Activated naive CD8-positive, alpha-beta T cell treated with anti-CD3 and anti-CD28 coated beads for 36 hours (primary cell): ENCODE results near the gene TNFRSF8. TPM values are rescaled to one million over a fixed set of nuclear protein-coding genes. Genes with fewer than 3 reads are reported as not detected.

Experiments
- DNase-seq: peaks from one replicate; pipeline ENCODE4 v3.0.0; 2021
- H3K27ac Mint-ChIP-seq: one replicate; pipeline ENCODE4 v1.8.0; 2022; ENCODE audit warnings: mild to moderate bottlenecking, moderate library complexity, mixed read lengths
- H3K27me3 Mint-ChIP-seq: one replicate; pipeline ENCODE4 v1.8.0; 2022; ENCODE audit warnings: mild to moderate bottlenecking, mixed read lengths
- H3K36me3 Mint-ChIP-seq: one replicate; pipeline ENCODE4 v1.8.0; 2021; ENCODE audit warnings: mild to moderate bottlenecking, mixed read lengths
- H3K4me1 Mint-ChIP-seq: one replicate; pipeline ENCODE4 v1.8.0; 2021; ENCODE audit warnings: mixed read lengths
- H3K4me3 Mint-ChIP-seq: one replicate; pipeline ENCODE4 v1.8.0; 2022; ENCODE audit warnings: mild to moderate bottlenecking, moderate library complexity, mixed read lengths
- H3K9me3 Mint-ChIP-seq: one replicate; pipeline ENCODE4 v1.8.0; 2022; ENCODE audit warnings: mixed read lengths
- total RNA-seq, 2 experiments: library from RNA; stranded (reverse); gene quantifications; one replicate each; pipeline ENCODE4 v1.2.3, GENCODE V29; 2021

The TNFRSF8 gene
- total RNA-seq: 1 to 10 TPM; 1.9 to 2.6 TPM

DNA sequence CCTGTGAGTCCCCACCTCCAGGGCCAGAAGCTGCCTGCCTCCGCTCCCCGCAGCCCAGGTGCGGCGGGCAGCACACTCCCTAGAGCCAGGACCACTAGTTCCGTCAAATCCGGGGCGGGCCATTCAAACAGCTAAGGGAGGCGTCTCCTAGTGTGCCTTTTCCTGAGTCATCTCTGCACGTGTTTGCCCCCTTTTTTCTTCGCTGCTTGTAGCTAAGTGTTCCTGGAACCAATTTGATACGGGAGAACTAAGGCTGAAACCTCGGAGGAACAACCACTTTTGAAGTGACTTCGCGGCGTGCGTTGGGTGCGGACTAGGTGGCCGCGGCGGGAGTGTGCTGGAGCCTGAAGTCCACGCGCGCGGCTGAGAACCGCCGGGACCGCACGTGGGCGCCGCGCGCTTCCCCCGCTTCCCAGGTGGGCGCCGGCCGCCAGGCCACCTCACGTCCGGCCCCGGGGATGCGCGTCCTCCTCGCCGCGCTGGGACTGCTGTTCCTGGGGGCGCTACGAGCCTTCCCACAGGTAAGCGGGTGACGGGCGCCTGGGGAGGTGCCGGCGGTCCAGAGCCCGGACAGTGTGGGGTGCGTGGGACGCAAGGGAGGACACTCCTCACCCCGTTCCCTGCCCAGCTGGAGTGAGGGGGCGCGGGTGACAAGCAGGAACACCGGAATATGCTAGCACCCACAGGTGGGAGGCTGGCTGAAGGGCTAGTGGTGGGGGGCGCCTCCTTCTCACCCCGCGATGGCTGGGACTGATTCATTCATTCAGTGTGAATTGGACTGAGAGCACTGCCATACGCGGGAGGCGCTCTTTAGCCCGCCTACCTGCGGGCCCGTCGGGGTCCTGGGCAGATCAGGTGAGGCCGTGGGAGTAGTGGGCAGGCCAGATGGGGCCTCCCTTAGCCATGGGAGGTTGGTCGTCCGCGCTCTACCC, at the start of gene TNFRSF8:
TNFRSF8 (plus strand) TSS at position 163 of the 932 bp plus-strand sequence; CDS start at position 459, 296 bp downstream.
- Mint-ChIP-seq H3K27ac (no peak within 1 kb of the TSS), H3K9me3 (no peaks in the 10 kb centered on the region), H3K27me3 (peaks cover 71% of the 10 kb centered on the region), H3K36me3 (peaks cover 4% of the 10 kb centered on the region), H3K4me1 (peaks cover 50% of the 10 kb centered on the region), H3K4me3 (peak within 1 kb of the TSS; percentile 59)
- DNase-seq: peak; percentile 61

DNA sequence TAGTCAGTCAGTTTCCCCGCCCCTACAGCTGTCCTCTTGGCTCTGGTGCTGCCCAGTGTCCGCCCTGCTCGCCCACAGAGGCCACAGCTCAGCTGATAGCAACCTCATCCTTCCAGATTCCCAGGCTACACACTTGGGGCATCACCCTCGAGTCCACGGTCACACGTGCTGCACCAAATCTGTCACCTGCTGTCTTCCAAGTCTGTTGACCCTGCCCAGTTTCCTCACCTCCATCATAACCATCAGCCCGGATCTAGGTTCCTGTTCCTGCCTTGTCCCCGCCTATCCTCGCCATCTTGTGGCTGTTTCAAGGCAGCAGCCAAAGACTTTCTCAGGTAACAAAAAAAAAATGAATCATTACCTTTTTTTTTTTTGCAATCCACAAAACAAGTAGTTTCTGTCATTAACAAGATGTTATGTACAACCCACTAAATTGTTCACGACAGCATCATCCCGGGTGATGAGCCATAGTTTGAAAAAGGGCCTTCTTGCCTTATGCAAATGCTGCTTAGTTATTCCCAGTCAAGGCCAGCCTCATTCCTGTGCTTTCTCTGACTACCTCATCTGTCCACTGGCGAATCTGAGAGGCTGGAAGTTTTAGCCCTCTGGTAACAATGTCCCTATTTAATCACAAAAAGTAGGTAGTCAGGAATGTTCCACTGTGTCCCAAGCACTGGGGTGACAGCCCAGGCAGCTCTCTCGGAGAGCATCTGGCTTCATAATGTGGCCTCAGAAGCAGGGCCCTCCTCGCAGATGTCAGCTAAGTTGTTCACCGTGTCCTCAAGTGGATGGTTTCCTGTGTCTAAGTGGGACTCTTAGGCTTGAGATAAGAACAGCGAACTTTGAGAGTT, 48.7 kb upstream of the TNFRSF8 start:
- Mint-ChIP-seq H3K9me3 (no peaks in the 10 kb centered on the region), H3K4me1 (peaks cover 19% of the 10 kb centered on the region), H3K27ac (peak overlapping the region; percentile 52), H3K4me3 (no peak overlapping the region), H3K27me3 (no peaks in the 10 kb centered on the region), H3K36me3 (peaks cover 10% of the 10 kb centered on the region)
- DNase-seq: no peak

DNA sequence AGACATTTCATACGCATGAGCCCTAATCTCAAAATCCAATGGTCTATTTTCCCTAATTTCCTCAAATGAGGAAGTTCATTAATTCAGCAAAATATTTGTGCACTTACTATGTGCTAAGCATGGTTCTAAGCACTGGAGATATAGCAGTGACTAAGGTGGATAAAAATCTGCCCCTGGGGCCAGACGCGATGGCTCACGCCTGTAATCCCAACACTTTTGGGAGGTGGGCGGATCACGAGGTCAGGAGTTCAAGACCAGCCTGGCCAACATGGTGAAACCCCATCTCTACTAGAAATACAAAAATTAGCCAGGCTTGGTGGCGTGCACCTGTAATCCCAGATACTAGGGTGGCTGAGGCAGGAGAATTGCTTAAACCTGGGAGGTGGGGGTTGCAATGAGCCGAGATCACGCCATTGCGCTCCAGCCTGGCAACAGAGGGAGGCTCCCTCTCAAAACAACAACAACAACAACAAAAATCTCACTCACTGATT, 48.1 kb upstream of the TNFRSF8 start:
- no peak for DNase-seq
- Mint-ChIP-seq H3K27me3 (no peaks in the 10 kb centered on the region), H3K9me3 (no peaks in the 10 kb centered on the region), H3K4me1 (peaks cover 19% of the 10 kb centered on the region), H3K27ac (peak overlapping the region; percentile 52), H3K4me3 (no peak overlapping the region), H3K36me3 (peaks cover 7% of the 10 kb centered on the region)

DNA sequence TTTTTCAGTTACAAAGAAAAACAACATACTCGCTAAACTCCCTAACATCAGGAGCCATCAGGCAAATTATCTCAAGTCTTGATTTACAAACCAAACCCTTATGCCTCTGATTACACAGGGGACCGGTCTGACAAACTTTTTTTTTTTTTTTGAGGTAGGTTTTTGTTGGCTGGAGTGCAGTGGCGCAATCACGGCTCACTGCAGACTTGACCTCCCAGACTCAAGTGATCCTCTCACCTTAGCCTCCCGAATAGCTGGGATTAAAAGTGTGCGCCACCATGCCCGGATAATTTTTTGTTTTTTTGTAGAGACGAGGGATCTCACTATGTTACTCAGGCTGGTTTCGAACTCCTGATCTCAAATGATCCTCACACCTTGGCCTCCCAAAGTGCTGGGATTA, 47.6 kb upstream of the TNFRSF8 start:
- no peak for DNase-seq
- peaks cover 7% of the 10 kb centered on the region for H3K36me3 Mint-ChIP-seq
- no peak overlapping the region for H3K4me3 Mint-ChIP-seq
- no peaks in the 10 kb centered on the region for H3K27me3 Mint-ChIP-seq
- H3K4me1 Mint-ChIP-seq: peaks cover 21% of the 10 kb centered on the region
- no peak overlapping the region for H3K27ac Mint-ChIP-seq
- H3K9me3 Mint-ChIP-seq: no peaks in the 10 kb centered on the region

DNA sequence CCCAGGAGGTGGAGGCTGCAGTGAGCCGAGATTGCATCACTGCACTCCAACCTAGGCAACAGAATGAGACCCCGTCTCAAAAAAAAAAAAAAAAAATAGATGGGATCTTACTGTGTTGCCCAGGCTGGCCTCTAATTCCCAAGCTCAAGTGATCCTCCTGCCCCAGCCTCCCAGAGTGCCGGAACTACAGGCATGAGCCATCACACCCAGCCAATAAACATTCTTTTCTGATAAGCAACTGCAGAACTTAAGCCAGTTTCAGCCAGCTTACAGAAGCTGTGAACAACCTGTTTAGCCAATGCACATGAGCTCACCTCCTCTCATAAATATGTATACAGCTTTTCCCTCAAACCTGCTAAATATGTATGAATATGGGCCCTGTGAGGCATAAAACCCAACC, 46.9 kb upstream of the TNFRSF8 start:
- no peak overlapping the region for H3K27ac Mint-ChIP-seq
- no peak overlapping the region for H3K4me3 Mint-ChIP-seq
- H3K36me3 Mint-ChIP-seq: peaks cover 7% of the 10 kb centered on the region

DNA sequence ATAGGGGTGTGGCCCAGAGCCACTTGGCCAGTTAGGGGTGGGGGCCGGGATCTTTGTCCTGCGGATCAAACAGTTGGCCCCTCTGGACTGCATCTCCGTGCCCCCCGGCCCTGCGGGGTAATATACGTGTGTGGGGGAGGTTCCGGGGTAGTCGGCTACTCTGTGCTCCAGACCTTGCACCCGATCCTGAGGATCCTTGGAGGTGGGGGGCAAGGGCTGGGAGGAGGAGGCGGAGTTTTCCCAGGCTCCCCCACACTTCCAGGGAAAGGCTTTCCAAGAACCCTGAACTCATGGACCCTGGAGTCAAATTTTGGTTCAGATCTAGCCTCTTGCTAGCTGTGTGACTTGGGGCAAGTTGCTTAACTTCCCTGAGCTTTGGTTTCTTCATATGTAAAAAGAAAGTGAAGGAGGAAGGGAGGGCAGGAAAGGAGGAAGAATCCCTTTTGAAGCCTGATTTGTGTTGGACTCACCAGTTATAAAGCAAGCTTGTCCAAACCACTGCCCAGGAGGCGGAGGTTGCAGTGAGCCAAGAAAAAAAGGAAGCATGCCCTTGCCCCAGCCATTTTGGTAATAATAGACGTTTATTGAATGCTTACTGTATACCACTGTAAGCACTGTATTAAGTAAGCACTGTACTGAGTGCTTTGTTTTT, 43.1 kb upstream of the TNFRSF8 start:
- Mint-ChIP-seq H3K27ac (peak overlapping the region; percentile 69), H3K4me3 (peak overlapping the region; percentile 84), H3K27me3 (no peaks in the 10 kb centered on the region), H3K4me1 (peaks cover 3% of the 10 kb centered on the region), H3K36me3 (peaks cover 5% of the 10 kb centered on the region), H3K9me3 (no peaks in the 10 kb centered on the region)
- DNase-seq: no peak

More for the DNA sequence above, 46.9 kb upstream of the TNFRSF8 start:
- no peaks in the 10 kb centered on the region for H3K9me3 Mint-ChIP-seq
- no peak for DNase-seq
- no peaks in the 10 kb centered on the region for H3K27me3 Mint-ChIP-seq
- peaks cover 21% of the 10 kb centered on the region for H3K4me1 Mint-ChIP-seq

DNA sequence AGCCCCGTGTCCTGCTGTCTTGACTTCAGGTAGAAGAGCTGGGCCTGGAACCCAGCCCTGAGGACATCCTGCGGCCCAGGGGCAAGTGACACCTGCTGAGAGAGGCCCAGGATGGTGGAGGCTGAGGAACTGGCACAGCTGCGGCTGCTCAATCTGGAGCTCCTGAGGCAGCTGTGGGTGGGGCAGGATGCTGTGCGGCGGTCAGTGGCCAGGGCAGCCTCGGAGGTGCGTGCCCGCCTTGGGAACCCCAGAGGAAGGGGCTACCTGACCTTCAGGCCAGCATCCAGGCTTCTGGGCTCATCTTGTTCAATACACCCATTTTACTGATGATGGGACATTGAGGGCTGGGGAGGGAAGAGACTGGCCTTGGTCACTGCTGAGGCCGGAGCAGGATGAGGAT, 41.5 kb upstream of the TNFRSF8 start:
- peaks cover 2% of the 10 kb centered on the region for H3K4me1 Mint-ChIP-seq
- no peak overlapping the region for H3K27ac Mint-ChIP-seq
- no peaks in the 10 kb centered on the region for H3K9me3 Mint-ChIP-seq
- no peaks in the 10 kb centered on the region for H3K27me3 Mint-ChIP-seq
- peaks cover 15% of the 10 kb centered on the region for H3K36me3 Mint-ChIP-seq
- DNase-seq: no peak
- H3K4me3 Mint-ChIP-seq: no peak overlapping the region

DNA sequence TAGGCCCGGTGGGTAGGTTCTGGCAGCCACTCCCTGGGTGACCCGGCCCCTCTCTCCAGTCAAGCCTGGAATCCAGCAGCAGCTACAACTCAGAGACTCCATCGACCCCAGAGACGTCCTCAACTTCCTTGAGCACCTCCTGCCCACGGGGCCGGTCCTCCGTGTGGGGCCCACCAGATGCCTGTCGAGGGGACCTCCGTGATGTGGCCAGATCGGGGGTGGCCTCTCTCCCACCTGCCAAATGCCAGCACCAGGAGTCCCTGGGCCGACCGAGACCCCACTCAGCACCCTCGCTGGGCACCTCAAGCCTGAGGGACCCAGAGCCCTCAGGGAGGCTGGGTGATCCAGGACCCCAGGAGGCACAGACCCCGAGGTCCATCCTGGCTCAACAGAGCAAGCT, 41.1 kb upstream of the TNFRSF8 start:
- no peak for DNase-seq
- Mint-ChIP-seq H3K36me3 (peaks cover 16% of the 10 kb centered on the region), H3K27me3 (no peaks in the 10 kb centered on the region), H3K9me3 (no peaks in the 10 kb centered on the region), H3K4me3 (no peak overlapping the region), H3K27ac (no peak overlapping the region), H3K4me1 (peaks cover 2% of the 10 kb centered on the region)

DNA sequence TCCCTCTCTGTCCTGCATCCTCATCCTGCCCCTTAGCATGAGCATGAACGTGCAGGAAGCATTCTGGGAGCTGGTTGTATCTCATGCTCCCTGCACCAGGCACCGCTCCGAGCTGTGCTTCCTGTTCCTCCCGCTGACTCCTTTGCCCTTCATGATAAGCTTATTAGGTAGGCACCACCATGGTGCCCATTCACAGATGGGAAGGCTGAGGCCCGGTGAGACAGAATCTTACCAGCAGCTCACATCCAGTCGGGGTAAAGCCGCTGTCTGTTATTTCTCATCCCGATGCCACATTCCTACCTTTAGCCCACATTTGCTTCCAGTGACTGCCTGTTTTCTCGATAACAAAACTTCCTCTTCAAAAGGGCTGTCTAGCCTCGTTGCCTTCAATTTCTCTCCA, 36.5 kb upstream of the TNFRSF8 start:
- H3K36me3 Mint-ChIP-seq: peaks cover 21% of the 10 kb centered on the region
- no peak for DNase-seq
- H3K4me1 Mint-ChIP-seq: no peaks in the 10 kb centered on the region
- no peak overlapping the region for H3K4me3 Mint-ChIP-seq
- H3K27ac Mint-ChIP-seq: no peak overlapping the region
- no peaks in the 10 kb centered on the region for H3K9me3 Mint-ChIP-seq
- no peaks in the 10 kb centered on the region for H3K27me3 Mint-ChIP-seq

DNA sequence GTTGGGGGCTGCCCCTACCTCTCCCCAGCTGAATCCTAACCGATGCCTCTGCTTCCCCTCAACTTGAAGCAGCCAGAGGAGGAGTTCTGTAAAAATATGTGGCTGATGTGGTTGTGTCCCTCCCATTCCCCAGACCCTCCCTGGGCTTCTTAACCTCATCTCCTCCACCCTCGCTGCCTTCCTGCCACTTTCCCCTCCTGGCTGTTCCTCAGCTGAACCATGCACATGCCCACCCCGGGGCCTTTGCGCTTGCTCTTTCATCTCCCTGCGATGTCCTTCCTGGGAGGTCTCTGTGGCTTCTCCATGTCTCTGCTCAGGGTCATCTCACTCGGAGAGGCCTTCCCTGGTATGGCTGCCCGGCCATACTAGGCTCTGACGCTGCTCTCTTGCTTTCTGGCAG, 34.9 kb upstream of the TNFRSF8 start:
- DNase-seq: no peak
- peaks cover 21% of the 10 kb centered on the region for H3K36me3 Mint-ChIP-seq
- no peak overlapping the region for H3K27ac Mint-ChIP-seq
- no peaks in the 10 kb centered on the region for H3K4me1 Mint-ChIP-seq
- no peaks in the 10 kb centered on the region for H3K9me3 Mint-ChIP-seq
- no peak overlapping the region for H3K4me3 Mint-ChIP-seq
- no peaks in the 10 kb centered on the region for H3K27me3 Mint-ChIP-seq

DNA sequence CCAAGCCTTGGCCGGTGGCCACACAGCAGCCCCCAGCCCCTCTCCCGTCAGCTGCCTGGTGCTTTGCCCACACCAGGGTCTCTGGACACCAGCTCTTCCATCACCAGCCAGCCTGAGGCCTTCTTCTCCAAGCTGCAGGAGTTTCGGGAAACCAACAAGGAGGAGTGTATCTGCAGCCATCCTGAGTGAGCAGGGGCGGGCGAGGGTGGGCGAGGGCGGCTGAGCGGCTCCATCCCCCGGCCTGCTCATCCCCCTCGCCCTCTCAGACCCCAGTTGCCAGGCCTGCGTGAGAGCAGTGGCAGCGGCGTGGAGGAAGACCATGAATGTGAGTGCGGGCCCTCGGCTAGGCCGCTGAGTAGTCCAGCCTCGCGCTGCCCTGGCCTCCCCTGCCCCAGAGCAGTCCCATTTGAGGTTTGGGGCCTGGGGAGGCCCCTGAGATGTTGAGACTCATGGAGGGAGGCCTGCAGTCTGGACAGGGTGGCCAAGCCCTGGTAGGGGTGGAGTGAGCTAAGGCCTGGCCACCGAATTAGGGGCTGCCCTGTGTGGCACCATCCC, 34.1 kb upstream of the TNFRSF8 start:
- no peak overlapping the region for H3K4me3 Mint-ChIP-seq
- DNase-seq: no peak
- no peaks in the 10 kb centered on the region for H3K9me3 Mint-ChIP-seq
- H3K27me3 Mint-ChIP-seq: no peaks in the 10 kb centered on the region
- H3K27ac Mint-ChIP-seq: no peak overlapping the region
- H3K4me1 Mint-ChIP-seq: no peaks in the 10 kb centered on the region
- peaks cover 21% of the 10 kb centered on the region for H3K36me3 Mint-ChIP-seq

DNA sequence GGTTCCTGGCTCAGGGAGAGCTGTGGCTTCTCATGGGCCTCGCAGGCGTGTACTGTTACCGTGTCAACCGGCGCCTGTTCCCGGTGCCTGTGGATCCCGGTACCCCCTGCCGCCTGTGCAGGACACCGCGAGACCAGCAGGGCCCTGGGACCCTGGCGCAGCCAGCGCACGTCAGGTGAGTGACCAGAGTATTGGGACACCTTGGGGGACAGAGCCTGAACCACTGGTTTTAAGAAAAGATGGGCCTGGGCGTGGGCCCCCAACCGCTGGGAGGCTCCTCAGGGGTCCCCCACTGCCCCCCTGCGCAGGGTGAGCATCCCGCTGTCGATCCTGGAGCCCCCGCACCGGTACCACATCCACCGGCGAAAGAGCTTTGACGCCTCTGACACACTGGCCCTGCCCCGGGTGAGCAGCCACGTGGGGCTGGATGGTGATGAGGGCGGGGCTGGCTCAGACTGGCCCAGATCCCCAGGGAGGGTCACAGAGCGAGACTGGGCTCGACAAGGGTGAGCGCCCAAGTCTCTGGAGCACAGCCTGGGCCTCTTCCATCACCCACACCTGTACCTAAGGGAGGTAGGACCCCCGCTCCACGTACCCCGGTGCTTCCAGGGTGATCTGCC, 33.3 kb upstream of the TNFRSF8 start:
- no peak overlapping the region for H3K27ac Mint-ChIP-seq
- H3K4me1 Mint-ChIP-seq: no peaks in the 10 kb centered on the region
- no peaks in the 10 kb centered on the region for H3K9me3 Mint-ChIP-seq
- H3K27me3 Mint-ChIP-seq: no peaks in the 10 kb centered on the region
- H3K36me3 Mint-ChIP-seq: peaks cover 17% of the 10 kb centered on the region
- H3K4me3 Mint-ChIP-seq: no peak overlapping the region
- no peak for DNase-seq

DNA sequence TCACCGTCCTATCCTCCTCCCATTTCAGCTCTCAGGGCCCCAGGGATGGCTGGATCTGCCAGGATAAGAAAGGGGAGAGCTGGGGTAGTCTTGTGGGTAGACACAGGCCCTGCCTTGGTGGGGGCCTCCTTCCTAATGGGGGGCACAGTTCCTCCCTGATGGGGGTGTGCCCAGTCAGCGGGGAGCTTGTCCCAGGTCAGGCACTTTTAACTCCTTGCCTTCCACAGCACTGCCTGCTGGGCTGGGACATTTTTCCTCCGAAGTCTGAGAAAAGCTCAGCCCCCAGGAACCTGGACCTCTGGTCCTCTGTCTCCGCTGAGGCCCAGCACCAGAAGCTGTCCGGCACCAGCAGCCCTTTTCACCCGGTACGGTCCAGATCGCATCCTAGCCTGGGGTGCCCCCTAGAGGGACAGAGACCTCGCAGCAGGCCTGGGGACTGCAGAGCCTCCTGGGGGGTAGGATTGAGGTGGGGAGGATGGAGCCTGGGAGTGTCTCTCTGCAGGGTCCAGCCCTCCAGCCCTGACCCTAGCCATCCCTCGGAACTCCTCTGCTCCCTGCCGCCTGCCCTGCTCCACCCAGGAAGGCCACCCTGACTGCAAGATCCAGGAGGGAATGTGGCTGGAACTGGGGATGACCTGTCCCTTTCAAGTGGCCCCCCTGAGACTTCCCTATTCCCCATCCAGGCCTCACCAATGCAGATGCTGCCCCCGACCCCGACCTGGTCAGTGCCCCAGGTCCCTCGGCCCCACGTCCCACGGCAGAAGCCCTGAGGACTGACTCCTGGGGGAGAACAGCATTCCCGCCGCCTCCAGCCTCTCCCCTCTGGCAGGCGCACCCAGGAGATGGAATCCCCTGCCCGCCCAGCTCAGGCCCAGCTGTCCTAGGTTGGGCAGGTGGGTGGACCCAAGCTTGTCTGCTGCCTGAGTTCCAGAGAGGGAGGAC, 31.8 kb upstream of the TNFRSF8 start:
- Mint-ChIP-seq H3K4me1 (no peaks in the 10 kb centered on the region), H3K4me3 (no peak overlapping the region), H3K9me3 (no peaks in the 10 kb centered on the region), H3K27ac (no peak overlapping the region), H3K27me3 (no peaks in the 10 kb centered on the region), H3K36me3 (peaks cover 9% of the 10 kb centered on the region)
- peak; percentile 43 for DNase-seq
